Stimulated activated CD4-positive, alpha-beta T cell treated with anti-CD3 and anti-CD28 coated beads, TNF-alpha, amount 100 ng/mL, for 4 hours (primary cell): ENCODE data around the gene VAV3.

Experiments used
- DNase-seq, 3 experiments: peaks; one replicate each; pipeline ENCODE4 v3.0.0-alpha.2; 2020; ENCODE audit warnings: low read depth in 3 of 3

The VAV3 gene

GRCh38 chr1:107647012-107647411, 318.0 kb downstream of the VAV3 start:
- DNase-seq = no peak

DNA sequence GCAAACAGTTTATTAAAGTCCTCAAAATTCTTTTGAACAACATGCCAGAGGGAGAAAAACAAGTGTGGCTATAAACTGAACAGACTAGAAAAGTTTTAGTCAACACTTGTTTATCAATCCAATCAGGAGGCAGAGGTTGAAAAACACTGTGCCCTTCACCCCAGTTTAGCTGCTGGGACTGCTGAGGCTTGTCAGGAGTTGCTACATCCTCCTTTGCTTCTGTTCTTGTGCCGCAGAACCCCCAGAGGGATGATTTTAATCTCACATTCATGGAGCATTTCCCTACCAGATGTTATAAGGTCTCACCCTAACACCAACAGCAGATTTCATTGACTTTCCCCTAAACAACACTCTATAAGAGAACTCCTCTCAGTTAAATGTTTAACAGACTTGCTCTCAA, 321.2 kb downstream of the VAV3 start:
- DNase-seq = no peak

GRCh38 chr1:107640207-107640606, 324.8 kb downstream of the VAV3 start:
- DNase-seq = no peak

- DNase-seq = no peak
Observed at GRCh38 chr1:107637101-107637500, 327.9 kb downstream of the VAV3 start.

GRCh38 chr1:107633596-107633995, 331.4 kb downstream of the VAV3 start:
- DNase-seq = no peak

GRCh38 chr1:107626073-107626796, 338.7 kb downstream of the VAV3 start:
- DNase-seq = no peak

GRCh38 chr1:107625405-107626029, 339.5 kb downstream of the VAV3 start:
- DNase-seq = no peak

- no peak for DNase-seq
Observed at GRCh38 chr1:107623431-107623830, 341.5 kb downstream of the VAV3 start.

DNA sequence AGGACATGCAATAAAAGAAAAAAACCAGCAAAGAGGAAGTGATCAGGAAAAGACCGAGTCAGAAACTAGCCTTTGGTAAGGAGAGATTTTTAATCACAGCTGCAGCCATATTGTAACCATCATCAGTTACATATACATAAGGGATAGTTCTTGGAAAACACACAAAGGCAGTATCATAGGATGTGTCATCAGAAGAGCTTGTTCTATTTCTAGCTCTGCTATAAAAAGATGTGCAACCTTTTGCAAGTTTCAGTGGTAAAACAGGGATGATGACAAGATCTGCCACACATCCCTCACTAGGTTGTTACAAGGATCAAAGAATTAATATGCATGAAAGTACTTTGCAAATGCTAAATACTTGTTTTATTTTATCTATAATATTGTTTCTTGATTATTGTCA, 342.0 kb downstream of the VAV3 start:
- DNase-seq = no peak

GRCh38 chr1:107622535-107622934, 342.4 kb downstream of the VAV3 start:
- no peak for DNase-seq

DNA sequence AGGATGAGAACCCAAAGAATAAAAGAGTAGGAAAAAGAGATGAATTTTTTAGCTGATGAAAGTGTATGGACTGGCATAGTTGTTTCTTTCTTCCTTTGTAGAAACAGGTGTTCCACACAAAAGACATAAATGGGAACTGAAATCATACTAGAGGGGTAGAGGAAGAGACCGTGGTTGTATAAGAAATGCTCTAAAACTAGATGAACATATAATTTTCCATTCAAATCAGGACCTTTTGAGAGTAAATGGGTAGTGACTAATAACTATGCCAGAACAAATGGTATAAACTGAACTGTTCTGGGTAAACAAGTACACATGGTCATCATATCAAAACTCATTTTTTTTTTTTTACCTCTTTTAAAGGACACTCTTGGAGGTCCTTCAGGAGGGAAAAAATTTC, 344.2 kb downstream of the VAV3 start:
- DNase-seq = no peak

GRCh38 chr1:107618539-107618938, 346.4 kb downstream of the VAV3 start:
- DNase-seq = no peak

- no peak for DNase-seq
Observed at GRCh38 chr1:107617921-107618320, 347.1 kb downstream of the VAV3 start.

- no peak for DNase-seq
Observed at GRCh38 chr1:107617456-107617855, 347.5 kb downstream of the VAV3 start.

DNA sequence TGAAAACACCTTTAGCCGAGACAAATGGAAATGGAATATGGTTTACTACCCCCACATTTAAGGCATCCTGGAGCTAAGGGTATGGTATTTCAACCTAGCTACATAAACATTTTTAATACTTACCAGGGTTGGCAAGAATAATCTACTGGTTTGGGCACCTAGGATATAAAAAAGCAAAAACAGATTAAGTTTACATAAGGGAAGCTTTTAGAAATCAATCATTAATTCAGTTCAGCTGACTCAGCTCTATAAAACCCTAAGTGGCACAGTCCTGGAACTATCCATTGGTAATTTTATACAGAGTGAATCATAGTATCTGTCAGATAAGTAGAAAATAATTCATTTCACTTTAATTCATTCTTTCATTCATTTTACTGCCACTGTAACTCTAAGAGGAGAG, 355.2 kb downstream of the VAV3 start:
- DNase-seq = no peak

DNA sequence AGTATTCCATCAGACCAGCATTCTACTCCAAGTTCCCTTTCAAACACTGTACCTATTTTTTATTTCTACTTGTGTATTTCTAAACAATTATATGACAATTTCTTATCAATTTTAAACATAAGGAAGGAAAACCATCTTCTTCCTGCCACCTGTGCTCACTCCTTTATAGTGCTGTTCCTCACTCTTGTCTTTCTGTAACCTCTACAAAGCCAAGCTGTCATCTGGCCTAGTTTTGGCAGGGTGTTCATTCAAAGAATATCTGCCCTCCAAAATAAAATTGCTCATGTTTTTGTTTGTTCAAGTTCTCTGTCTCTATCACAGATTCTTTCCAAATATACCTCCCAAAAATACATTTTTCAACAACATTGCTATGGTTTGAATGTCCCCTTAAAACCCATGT, 360.2 kb downstream of the VAV3 start:
- DNase-seq = no peak

- no peak for DNase-seq
Observed at GRCh38 chr1:107600607-107601160, 364.3 kb downstream of the VAV3 start.

DNA sequence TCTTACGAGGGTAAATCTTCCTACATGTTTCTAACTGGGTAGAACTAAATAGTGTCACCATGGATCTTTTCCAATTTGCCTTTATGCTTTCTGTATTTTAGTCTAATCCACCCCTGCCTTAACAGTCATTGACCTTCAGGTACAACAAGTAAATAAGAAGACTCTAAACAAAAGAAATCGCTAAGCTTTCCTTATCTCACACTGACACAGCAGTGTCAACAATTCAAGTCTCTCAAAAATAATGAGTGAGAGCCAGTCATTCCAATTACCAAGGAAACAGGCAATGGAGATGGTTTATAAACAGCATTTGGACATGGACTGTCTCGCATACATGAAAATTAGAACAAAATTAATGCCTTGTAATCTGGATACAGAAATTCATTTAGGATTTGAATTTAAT, 365.8 kb downstream of the VAV3 start:
- no peak for DNase-seq

DNA sequence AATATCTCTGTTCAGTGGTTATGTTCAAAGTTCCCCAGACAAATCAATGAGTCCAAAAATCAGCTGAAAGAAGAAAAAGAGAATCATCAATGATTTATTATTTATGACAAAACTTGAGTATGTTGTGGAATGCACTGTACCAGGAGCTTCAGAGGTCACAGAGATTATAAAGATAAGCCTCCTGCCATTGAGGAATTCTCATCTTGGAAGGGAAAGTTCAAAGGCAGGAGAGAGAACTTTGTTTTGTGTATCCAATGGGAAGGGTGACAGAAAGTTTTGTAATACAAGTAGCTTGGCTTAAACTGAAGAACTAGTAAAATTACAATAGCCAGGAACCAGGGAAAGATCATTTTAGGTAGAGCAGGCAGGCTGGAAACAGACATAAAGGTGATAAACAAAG, 367.7 kb downstream of the VAV3 start:
- no peak for DNase-seq

DNA sequence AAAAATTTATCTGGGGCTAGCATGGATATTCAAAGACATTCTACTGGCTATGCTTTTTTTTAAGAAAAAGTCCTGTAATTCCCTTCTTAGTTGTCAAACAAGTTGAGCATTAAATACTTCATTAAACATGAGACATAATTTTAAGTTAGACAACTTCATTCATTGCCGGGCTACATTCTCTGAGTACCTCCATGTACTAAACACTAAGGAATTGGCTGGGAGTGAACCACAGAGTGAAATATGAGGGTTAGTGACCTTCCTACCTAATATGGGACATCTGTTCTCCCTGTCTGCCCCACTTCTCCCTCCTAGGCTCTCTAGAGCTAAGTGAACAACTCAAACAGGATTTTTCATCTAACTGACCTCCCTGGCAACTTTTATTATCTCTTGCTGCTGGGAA, 370.4 kb downstream of the VAV3 start:
- no peak for DNase-seq

DNA sequence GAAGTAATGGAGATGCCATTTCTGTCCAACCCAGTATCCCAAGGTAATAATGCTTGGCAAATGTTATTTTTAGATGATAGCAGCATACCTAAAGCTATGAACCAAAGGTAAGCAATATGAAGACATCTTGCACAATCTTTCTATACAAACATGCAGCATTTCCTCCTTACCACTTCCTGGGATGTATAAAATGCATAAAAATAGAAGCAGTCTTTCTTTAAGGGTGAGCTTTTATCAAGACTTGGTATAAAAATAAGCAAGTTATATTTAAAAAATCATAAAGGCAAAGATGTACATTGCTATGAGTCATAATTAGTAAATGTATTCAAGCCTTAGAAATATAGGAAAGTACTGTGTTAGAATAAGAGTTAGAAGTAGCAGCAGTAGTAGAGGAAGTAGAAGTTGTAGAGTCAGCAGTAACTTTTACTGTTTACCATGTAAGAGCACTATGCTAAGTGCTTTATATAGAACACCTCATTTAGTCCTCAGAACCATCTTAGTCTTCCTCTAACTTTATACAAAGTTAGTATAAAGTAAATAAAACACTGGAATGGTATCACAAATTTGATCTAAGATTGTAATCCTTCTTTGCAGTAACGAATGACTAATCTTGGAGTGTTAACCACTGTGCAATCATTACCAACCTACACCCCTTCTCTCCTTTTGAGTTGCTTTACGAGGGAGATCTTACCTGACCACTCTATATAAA, 371.3 kb downstream of the VAV3 start:
- DNase-seq = no peak

- DNase-seq = no peak
Observed at GRCh38 chr1:107590900-107591622, 373.9 kb downstream of the VAV3 start.
